HCT116 (cell line): Measurements from ENCODE around the gene SPOPL.

Experiments used
- EZH2 ChIP-seq: fragments of 200-600 bp; sonication (generic); IDR thresholded peaks from 2 replicates; pipeline ENCODE4 v1.6.1; 2017; ENCODE audit warnings: antibody characterized with exemption, mixed run types
- EZH2phosphoT487 ChIP-seq: fragments of 200-600 bp; IDR thresholded peaks from 2 replicates; pipeline ENCODE4 v1.6.1; 2018; ENCODE audit warnings: antibody characterized with exemption, borderline replicate concordance
- RAD21 ChIP-seq: IDR thresholded peaks from 2 replicates; pipeline ENCODE4 v1.6.1; 2012; ENCODE audit warnings: low read depth, mild to moderate bottlenecking
- SIN3A ChIP-seq: IDR thresholded peaks from 2 replicates; pipeline ENCODE4 v1.6.1; 2012; ENCODE audit warnings: low read depth
- TF ChIP-seq, protein P1 (sequence below), 3 experiments: fragments of 200-600 bp in 1 of 3; sonication (generic) in 1 of 3; IDR thresholded peaks in 2 of 3; conservative IDR thresholded peaks in 1 of 3; 2 replicates each; pipeline ENCODE4 v1.5.1; 2012 to 2017; ENCODE audit warnings: low read depth in 2 of 3, low read length in 2 of 3, antibody characterized with exemption in 1 of 3, borderline replicate concordance in 1 of 3, control low read depth in 1 of 3, mild to moderate bottlenecking in 1 of 3, mixed read lengths in 1 of 3, mixed run types in 1 of 3, moderate library complexity in 1 of 3; ENCODE audit not compliant: insufficient read depth in 1 of 3

GRCh38 chr2:138537170-138537915, 35.8 kb downstream of the SPOPL start:
- no peak for TF ChIP-seq EZH2phosphoT487
- TF ChIP-seq, protein P1, sequence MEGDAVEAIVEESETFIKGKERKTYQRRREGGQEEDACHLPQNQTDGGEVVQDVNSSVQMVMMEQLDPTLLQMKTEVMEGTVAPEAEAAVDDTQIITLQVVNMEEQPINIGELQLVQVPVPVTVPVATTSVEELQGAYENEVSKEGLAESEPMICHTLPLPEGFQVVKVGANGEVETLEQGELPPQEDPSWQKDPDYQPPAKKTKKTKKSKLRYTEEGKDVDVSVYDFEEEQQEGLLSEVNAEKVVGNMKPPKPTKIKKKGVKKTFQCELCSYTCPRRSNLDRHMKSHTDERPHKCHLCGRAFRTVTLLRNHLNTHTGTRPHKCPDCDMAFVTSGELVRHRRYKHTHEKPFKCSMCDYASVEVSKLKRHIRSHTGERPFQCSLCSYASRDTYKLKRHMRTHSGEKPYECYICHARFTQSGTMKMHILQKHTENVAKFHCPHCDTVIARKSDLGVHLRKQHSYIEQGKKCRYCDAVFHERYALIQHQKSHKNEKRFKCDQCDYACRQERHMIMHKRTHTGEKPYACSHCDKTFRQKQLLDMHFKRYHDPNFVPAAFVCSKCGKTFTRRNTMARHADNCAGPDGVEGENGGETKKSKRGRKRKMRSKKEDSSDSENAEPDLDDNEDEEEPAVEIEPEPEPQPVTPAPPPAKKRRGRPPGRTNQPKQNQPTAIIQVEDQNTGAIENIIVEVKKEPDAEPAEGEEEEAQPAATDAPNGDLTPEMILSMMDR (IDR thresholded peaks at IDR 0.05 in 2 of 3, conservative IDR thresholded peaks at IDR 0.05 in 1 of 3; ENCODE audit: borderline replicate concordance in 1 of 3, insufficient read depth in 1 of 3, low read depth in 2 of 3, low read length in 2 of 3): no peak
- no peak for TF ChIP-seq SIN3A
- TF ChIP-seq EZH2: no peak
- TF ChIP-seq RAD21: no peak
